Measurements from ENCODE around the gene ERN2.

DNA sequence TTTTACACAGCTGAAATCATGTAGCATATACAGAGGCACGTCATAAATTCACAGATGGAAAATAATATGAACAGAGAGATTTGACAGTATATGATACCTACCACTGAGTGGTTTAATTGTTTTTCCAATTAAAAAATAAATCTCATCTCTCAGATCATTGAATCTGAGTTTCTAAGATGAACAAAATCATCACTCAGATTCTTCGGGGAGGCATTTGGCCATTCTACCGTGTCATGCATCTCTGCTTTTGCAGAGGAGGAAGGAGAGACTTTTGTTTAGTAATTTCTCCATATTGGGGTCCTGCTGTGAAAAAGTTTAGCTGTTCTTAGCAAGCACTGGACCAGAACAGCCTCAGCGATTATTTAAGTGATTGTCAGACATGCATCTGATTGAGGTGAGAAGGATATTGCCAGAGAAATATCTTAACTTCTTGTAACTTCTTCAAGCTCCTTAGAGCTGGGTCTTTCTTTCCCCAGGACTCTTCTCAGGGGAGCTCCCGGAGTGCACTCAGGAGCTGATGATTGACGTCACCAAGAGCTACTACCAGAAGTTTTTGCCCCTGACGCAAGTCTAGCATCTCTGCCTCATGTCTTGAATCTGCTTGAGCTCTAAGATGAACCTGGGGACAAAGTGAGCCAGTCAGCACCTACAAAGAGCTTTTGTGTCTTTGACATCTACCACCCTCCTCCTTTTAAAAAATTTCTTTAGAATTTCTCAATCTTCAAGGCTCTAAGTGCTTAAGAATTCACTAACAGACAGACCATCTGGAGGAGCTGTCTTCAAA lies 46.3 kb downstream of the ERN2 start:
- TF ChIP-seq, protein P1, sequence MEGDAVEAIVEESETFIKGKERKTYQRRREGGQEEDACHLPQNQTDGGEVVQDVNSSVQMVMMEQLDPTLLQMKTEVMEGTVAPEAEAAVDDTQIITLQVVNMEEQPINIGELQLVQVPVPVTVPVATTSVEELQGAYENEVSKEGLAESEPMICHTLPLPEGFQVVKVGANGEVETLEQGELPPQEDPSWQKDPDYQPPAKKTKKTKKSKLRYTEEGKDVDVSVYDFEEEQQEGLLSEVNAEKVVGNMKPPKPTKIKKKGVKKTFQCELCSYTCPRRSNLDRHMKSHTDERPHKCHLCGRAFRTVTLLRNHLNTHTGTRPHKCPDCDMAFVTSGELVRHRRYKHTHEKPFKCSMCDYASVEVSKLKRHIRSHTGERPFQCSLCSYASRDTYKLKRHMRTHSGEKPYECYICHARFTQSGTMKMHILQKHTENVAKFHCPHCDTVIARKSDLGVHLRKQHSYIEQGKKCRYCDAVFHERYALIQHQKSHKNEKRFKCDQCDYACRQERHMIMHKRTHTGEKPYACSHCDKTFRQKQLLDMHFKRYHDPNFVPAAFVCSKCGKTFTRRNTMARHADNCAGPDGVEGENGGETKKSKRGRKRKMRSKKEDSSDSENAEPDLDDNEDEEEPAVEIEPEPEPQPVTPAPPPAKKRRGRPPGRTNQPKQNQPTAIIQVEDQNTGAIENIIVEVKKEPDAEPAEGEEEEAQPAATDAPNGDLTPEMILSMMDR (IDR thresholded peaks at IDR 0.05; ENCODE audit: low read depth, low read length, poor library complexity, severe bottlenecking): no peak
- TF ChIP-seq EZH2phosphoT487 (IDR thresholded peaks at IDR 0.05; ENCODE audit: borderline replicate concordance, low read length): no peak
